Neural progenitor cell (in vitro differentiated cells): ENCODE data around the gene ATG3. TPM values are rescaled to one million over a fixed set of nuclear protein-coding genes. Genes with fewer than 3 reads are reported as not detected.

Source experiments
- DNase-seq: peaks from one replicate; pipeline ENCODE4 v3.0.0-alpha.2; 2016; ENCODE audit warnings: low spot score
- H2AFZ ChIP-seq: fragments of 200-600 bp; sonication (generic); replicated peaks from 2 replicates; pipeline ENCODE4 v1.6.1; 2016; ENCODE audit warnings: antibody characterized with exemption
- H3F3A ChIP-seq: fragments of 200-600 bp; sonication (generic); 2 replicates; pipeline ENCODE4 v1.6.1; 2016; ENCODE audit warnings: antibody characterized with exemption, low read depth
- H3K27ac ChIP-seq: fragments of 200-600 bp; sonication (generic); 2 replicates; pipeline ENCODE4 v1.5.1; 2016; ENCODE audit warnings: mild to moderate bottlenecking
- H3K27me3 ChIP-seq: fragments of 200-600 bp; sonication (generic); 2 replicates; pipeline ENCODE4 v1.6.1; 2016; ENCODE audit warnings: mild to moderate bottlenecking, moderate library complexity
- H3K36me3 ChIP-seq: fragments of 200-600 bp; sonication (generic); 2 replicates; pipeline ENCODE4 v1.5.1; 2016
- H3K4me1 ChIP-seq: fragments of 200-600 bp; sonication (generic); 2 replicates; pipeline ENCODE4 v1.6.1; 2016; ENCODE audit warnings: mixed run types
- H3K4me2 ChIP-seq: fragments of 200-600 bp; sonication (generic); 2 replicates; pipeline ENCODE4 v1.6.1; 2016
- H3K4me3 ChIP-seq: fragments of 200-600 bp; sonication (generic); 2 replicates; pipeline ENCODE4 v1.5.1; 2016
- H3K79me2 ChIP-seq: fragments of 200-600 bp; sonication (generic); 2 replicates; pipeline ENCODE4 v1.6.1; 2016; ENCODE audit warnings: low read depth
- H3K9ac ChIP-seq: fragments of 200-600 bp; sonication (generic); 2 replicates; pipeline ENCODE4 v1.6.1; 2016
- H3K9me3 ChIP-seq: fragments of 200-600 bp; sonication (generic); 2 replicates; pipeline ENCODE4 v1.5.1; 2016; ENCODE audit warnings: low read depth
- H4K20me1 ChIP-seq: fragments of 200-600 bp; sonication (generic); 2 replicates; pipeline ENCODE4 v1.6.1; 2016; ENCODE audit warnings: low read depth
- H3K27ac Mint-ChIP-seq: 3 replicates; pipeline ENCODE4 v1.8.0; 2021; ENCODE audit warnings: mixed read lengths
- H3K27me3 Mint-ChIP-seq: 2 replicates; pipeline ENCODE4 v1.8.0; 2022; ENCODE audit warnings: low read depth, mild to moderate bottlenecking, inconsistent platforms, moderate library complexity, mixed read lengths; ENCODE audit not compliant: insufficient read depth
- H3K36me3 Mint-ChIP-seq: 3 replicates; pipeline ENCODE4 v1.8.0; 2021; ENCODE audit warnings: mixed read lengths
- H3K4me1 Mint-ChIP-seq: 3 replicates; pipeline ENCODE4 v1.8.0; 2021; ENCODE audit warnings: mixed read lengths
- H3K4me3 Mint-ChIP-seq: 3 replicates; pipeline ENCODE4 v1.8.0; 2021; ENCODE audit warnings: mild to moderate bottlenecking, moderate library complexity, mixed read lengths
- H3K9me3 Mint-ChIP-seq: 3 replicates; pipeline ENCODE4 v1.8.0; 2020; ENCODE audit warnings: mixed read lengths
- EZH2 ChIP-seq: fragments of 200-600 bp; sonication (generic); IDR thresholded peaks from 2 replicates; pipeline ENCODE4 v1.6.1; 2017; ENCODE audit warnings: antibody characterized with exemption, mild to moderate bottlenecking, moderate library complexity
- EZH2phosphoT487 ChIP-seq: fragments of 200-600 bp; sonication (generic); IDR thresholded peaks from 2 replicates; pipeline ENCODE4 v1.6.1; 2017; ENCODE audit warnings: antibody characterized with exemption
- total RNA-seq: library from RNA; depleted of rRNA; stranded (reverse); fragments of >200 nt; gene quantifications from 2 replicates; pipeline ENCODE4 v1.2.3, GENCODE V29; 2015; ENCODE audit warnings: low replicate concordance
- TF ChIP-seq, protein P1 (sequence below): fragments of 200-600 bp; sonication (generic); IDR thresholded peaks from 2 replicates; pipeline ENCODE4 v1.5.1; 2017; ENCODE audit warnings: antibody characterized with exemption, mild to moderate bottlenecking

ATG3 gene
- total RNA-seq, 1 donor from 2014 or later = 55.8 TPM

DNA sequence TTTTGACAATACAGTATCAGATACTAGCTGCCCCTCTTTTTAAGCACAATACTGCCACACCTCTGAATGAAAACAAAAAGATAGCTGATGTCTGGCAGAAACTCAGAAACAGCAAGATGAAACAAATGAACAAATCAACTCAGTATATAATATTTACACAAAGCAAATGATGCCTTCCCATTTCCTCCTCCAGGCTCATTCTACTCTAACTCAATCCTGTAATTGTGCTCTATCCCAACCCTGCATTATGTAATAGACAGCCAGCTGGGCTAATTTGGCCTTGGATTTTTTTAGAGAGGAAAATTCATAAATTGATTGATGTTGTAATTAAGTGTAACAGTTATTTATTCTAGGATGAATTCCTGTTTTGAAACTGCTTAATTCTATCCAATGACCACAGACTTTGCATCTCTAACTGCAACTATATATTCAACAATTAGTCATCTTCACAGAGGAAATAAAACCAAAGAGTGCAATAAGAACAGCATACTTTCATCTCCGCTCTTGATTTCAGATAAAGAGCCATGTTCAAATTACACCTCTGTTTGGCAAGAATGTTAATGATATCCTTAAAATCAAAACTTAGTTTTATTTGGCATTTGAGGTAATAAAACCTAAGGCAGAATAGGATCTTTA is 6.1 kb downstream of the ATG3 start:
- Mint-ChIP-seq H3K9me3 (no peaks in the 10 kb centered on the region), H3K4me3 (no peak overlapping the region), H3K36me3 (peaks cover 9% of the 10 kb centered on the region), H3K4me1 (peaks cover 16% of the 10 kb centered on the region), H3K27ac (no peak overlapping the region), H3K27me3 (no peaks in the 10 kb centered on the region)
- no peaks in the 10 kb centered on the region for H4K20me1 ChIP-seq
- peaks cover 68% of the 10 kb centered on the region for H3K79me2 ChIP-seq
- no peaks in the 10 kb centered on the region for H3K9me3 ChIP-seq
- TF ChIP-seq, protein P1, sequence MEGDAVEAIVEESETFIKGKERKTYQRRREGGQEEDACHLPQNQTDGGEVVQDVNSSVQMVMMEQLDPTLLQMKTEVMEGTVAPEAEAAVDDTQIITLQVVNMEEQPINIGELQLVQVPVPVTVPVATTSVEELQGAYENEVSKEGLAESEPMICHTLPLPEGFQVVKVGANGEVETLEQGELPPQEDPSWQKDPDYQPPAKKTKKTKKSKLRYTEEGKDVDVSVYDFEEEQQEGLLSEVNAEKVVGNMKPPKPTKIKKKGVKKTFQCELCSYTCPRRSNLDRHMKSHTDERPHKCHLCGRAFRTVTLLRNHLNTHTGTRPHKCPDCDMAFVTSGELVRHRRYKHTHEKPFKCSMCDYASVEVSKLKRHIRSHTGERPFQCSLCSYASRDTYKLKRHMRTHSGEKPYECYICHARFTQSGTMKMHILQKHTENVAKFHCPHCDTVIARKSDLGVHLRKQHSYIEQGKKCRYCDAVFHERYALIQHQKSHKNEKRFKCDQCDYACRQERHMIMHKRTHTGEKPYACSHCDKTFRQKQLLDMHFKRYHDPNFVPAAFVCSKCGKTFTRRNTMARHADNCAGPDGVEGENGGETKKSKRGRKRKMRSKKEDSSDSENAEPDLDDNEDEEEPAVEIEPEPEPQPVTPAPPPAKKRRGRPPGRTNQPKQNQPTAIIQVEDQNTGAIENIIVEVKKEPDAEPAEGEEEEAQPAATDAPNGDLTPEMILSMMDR = no peak
- TF ChIP-seq EZH2phosphoT487 (no peak), EZH2 (no peak)
- H3K9ac ChIP-seq = no peak overlapping the region
- H3K27ac ChIP-seq = no peak overlapping the region
- H3K4me3 ChIP-seq = no peak overlapping the region
- H3K4me2 ChIP-seq = no peak overlapping the region
- H2AFZ ChIP-seq = no peak overlapping the region
- H3K27me3 ChIP-seq = no peaks in the 10 kb centered on the region
- H3K36me3 ChIP-seq = peaks cover 6% of the 10 kb centered on the region
- no peak for DNase-seq
- H3K4me1 ChIP-seq = peaks cover 9% of the 10 kb centered on the region
- peaks cover 2% of the 10 kb centered on the region for H3F3A ChIP-seq

DNA sequence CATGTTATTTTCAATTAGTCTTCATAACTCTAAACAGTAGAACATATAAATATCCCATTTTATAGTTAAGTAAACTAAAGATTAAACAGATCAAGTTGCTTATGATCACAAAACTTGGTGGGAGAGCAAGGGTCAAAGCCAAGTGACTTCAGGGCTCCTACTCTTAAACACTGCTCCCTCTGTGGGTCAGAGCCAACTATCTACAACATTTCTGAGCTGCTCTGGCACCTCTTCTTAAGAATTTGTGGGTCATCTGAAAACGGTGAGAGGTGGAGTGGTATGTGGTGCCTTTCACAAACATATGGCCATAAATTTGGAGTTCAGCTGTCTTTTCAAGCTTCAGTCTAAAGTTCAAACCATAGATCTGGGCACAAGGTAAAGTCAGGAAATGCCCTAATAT is 10.9 kb downstream of the ATG3 start:
- no peak overlapping the region for H3K4me3 Mint-ChIP-seq
- Histone ChIP-seq H3K27me3 (no peaks in the 10 kb centered on the region), H4K20me1 (no peaks in the 10 kb centered on the region), H2AFZ (no peak overlapping the region), H3K9ac (no peak overlapping the region), H3F3A (no peaks in the 10 kb centered on the region), H3K4me2 (no peak overlapping the region), H3K36me3 (no peaks in the 10 kb centered on the region), H3K27ac (no peak overlapping the region), H3K9me3 (no peaks in the 10 kb centered on the region), H3K4me1 (no peaks in the 10 kb centered on the region), H3K79me2 (peaks cover 33% of the 10 kb centered on the region), H3K4me3 (no peak overlapping the region)
- no peak for DNase-seq
- peaks cover 4% of the 10 kb centered on the region for H3K36me3 Mint-ChIP-seq
- H3K27ac Mint-ChIP-seq = no peak overlapping the region
- H3K9me3 Mint-ChIP-seq = no peaks in the 10 kb centered on the region
- TF ChIP-seq EZH2phosphoT487 (no peak), EZH2 (no peak)
- TF ChIP-seq, protein P1 = no peak
- no peaks in the 10 kb centered on the region for H3K27me3 Mint-ChIP-seq
- no peaks in the 10 kb centered on the region for H3K4me1 Mint-ChIP-seq

DNA sequence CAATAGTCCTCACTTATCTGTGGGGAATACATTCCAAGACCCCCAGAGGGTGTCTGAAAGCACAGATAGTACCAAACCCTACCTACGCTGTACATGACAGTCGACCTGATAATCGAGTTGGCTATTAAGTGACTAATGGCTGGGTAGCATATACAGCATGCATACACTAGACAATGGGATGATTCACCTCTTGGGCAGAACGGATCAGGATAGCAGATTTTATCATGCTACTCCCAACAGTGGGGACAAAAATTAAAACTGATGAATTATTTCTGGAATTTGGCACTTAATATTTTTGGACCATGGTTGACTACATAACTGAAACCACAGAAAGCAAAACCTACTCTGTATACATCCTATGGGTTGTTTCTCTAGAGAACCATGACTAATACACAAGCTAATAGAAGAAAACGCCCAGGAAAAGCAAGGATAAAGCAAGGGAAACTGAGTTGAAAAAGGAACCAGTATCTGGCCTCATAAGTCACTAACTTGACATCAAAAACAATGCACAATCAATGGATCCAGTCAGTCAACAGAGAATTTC is 15.5 kb downstream of the ATG3 start:
- Histone ChIP-seq H3K79me2 (no peaks in the 10 kb centered on the region), H3K4me3 (no peak overlapping the region), H4K20me1 (no peaks in the 10 kb centered on the region), H2AFZ (no peak overlapping the region), H3K4me2 (no peak overlapping the region), H3K36me3 (peaks cover 6% of the 10 kb centered on the region), H3K27ac (no peak overlapping the region), H3K4me1 (no peaks in the 10 kb centered on the region), H3F3A (no peaks in the 10 kb centered on the region), H3K9me3 (no peaks in the 10 kb centered on the region), H3K27me3 (no peaks in the 10 kb centered on the region), H3K9ac (no peak overlapping the region)
- DNase-seq = no peak
- H3K4me1 Mint-ChIP-seq = no peaks in the 10 kb centered on the region
- H3K4me3 Mint-ChIP-seq = no peak overlapping the region
- TF ChIP-seq EZH2 = no peak
- TF ChIP-seq, protein P1 = no peak
- no peak for TF ChIP-seq EZH2phosphoT487
- no peaks in the 10 kb centered on the region for H3K9me3 Mint-ChIP-seq
- H3K27ac Mint-ChIP-seq = no peak overlapping the region
- H3K27me3 Mint-ChIP-seq = no peaks in the 10 kb centered on the region
- peaks cover 2% of the 10 kb centered on the region for H3K36me3 Mint-ChIP-seq
